Measurements from ENCODE around the gene KDM4B. TPM values are rescaled to one million over a fixed set of nuclear protein-coding genes. Genes with fewer than 3 reads are reported as not detected.

Gene KDM4B
- polyA plus RNA-seq, 1 of the 3 experiments (the other 2 are of a cell fraction), result 12.2 TPM

- TF ChIP-seq REST (IDR thresholded peaks at IDR 0.05; ENCODE audit: low read depth, low read length) (no peak), NFIC (IDR thresholded peaks at IDR 0.05; ENCODE audit: borderline replicate concordance) (no peak), USF1 (IDR thresholded peaks at IDR 0.05; ENCODE audit: borderline replicate concordance, low read depth) (no peak), FOXM1 (IDR thresholded peaks at IDR 0.05; ENCODE audit: low read depth) (no peak), JUND (IDR thresholded peaks at IDR 0.05) (no peak), SMC3 (IDR thresholded peaks at IDR 0.05; ENCODE audit: low read depth, low read length) (no peak), USF2 (IDR thresholded peaks at IDR 0.05; ENCODE audit: borderline replicate concordance, low read depth, low read length) (no peak)
Measured at GRCh38 chr19:5138606-5139582, 170.0 kb downstream of the KDM4B start (continued).

GRCh38 chr19:5139583-5140325 is 170.8 kb downstream of the KDM4B start:
- 95% methylated on average over 12 of the region's 21 CpGs for WGBS (ENCODE audit: low lambda C conversion rate)
- no peak overlapping the region for H3K9ac ChIP-seq
- H4K20me1 ChIP-seq (ENCODE audit: insufficient read depth), result no peaks in the 10 kb centered on the region
- H3K36me3 ChIP-seq (replicated peaks in 1 of 2; ENCODE audit: control insufficient read depth in 1 of 2, insufficient read depth in 2 of 2, low read length in 1 of 2), result peaks cover 6 to 51% of the 10 kb centered on the region in 2 experiments
- H3K4me3 ChIP-seq (ENCODE audit: low read depth in 2 of 2, low read length in 1 of 2), result no peak overlapping the region
- CTCF ChIA-PET, result interaction anchor here (1.3 to 1.6 kb wide), 3 partner anchors 90 to 99 kb away, joined by 3 to 5 read pairs (median 3); no protein-coding TSS in a partner anchor
- H3K9me2 ChIP-seq, result no peaks in the 10 kb centered on the region
- POLR2A ChIA-PET, result no interaction called here
- no peaks in the 10 kb centered on the region for H3K79me2 ChIP-seq (ENCODE audit: insufficient read depth)
- H3F3A ChIP-seq (replicated peaks; ENCODE audit: insufficient read depth), result no peaks in the 10 kb centered on the region
- no peaks in the 10 kb centered on the region for H3K27me3 ChIP-seq (ENCODE audit: insufficient read depth)
- H3K27ac ChIP-seq (ENCODE audit: low read depth in 2 of 2, low read length in 1 of 2), result no peak overlapping the region
- no peak overlapping the region for H2AFZ ChIP-seq (ENCODE audit: low read depth)
- H3K4me2 ChIP-seq, result no peak overlapping the region
- no peak for DNase-seq
- H3K9me3 ChIP-seq, result no peaks in the 10 kb centered on the region
- H3K4me1 ChIP-seq (ENCODE audit: control insufficient read depth in 1 of 2, insufficient read depth in 2 of 2, low read depth in 1 of 2, low read length in 1 of 2), result peaks cover 0 to 13% of the 10 kb centered on the region in 2 experiments; a peak in 1 of 4 replicates
- TF ChIP-seq FOSL2 (IDR thresholded peaks at IDR 0.05; ENCODE audit: borderline replicate concordance, low read depth) (no peak), FOXM1 (IDR thresholded peaks at IDR 0.05; ENCODE audit: low read depth) (no peak), TCF12 (IDR thresholded peaks at IDR 0.05) (no peak), SMC3 (IDR thresholded peaks at IDR 0.05; ENCODE audit: low read depth, low read length) (no peak), REST (IDR thresholded peaks at IDR 0.05; ENCODE audit: low read depth, low read length) (no peak), GATA2 (CRISPR knock-in tag; IDR thresholded peaks at IDR 0.05) (no peak), NFIC (IDR thresholded peaks at IDR 0.05; ENCODE audit: borderline replicate concordance) (no peak), TAF1 (IDR thresholded peaks at IDR 0.05; ENCODE audit: borderline replicate concordance, low read depth, low read length) (no peak), RXRA (IDR thresholded peaks at IDR 0.05; ENCODE audit: borderline replicate concordance, low read depth) (no peak), RFX5 (IDR thresholded peaks at IDR 0.05; ENCODE audit: low read length) (no peak), GABPA (IDR thresholded peaks at IDR 0.05; ENCODE audit: low read depth) (no peak), PBX3 (IDR thresholded peaks at IDR 0.05) (no peak), YY1 (IDR thresholded peaks at IDR 0.05; ENCODE audit: low read depth) (no peak), USF1 (IDR thresholded peaks at IDR 0.05; ENCODE audit: borderline replicate concordance, low read depth) (no peak)
